HepG2 (cell line): ENCODE results near the gene ZACN. TPM values are rescaled to one million over a fixed set of nuclear protein-coding genes. Genes with fewer than 3 reads are reported as not detected.

Experiments
- ERF ChIP-seq: IDR thresholded peaks from 2 replicates; pipeline ENCODE4 v1.6.1; 2018; ENCODE audit warnings: missing biosample characterization, missing genetic modification reagents
- ETV5 ChIP-seq: IDR thresholded peaks from 2 replicates; pipeline ENCODE4 v1.6.1; 2018; ENCODE audit warnings: missing biosample characterization, missing genetic modification reagents, inconsistent platforms, borderline replicate concordance
- FOXO1 ChIP-seq: sonication (generic); formaldehyde crosslinking; IDR thresholded peaks from 2 replicates; pipeline ENCODE4 v1.4.0; 2020; ENCODE audit warnings: missing genetic modification reagents
- HMG20A ChIP-seq: IDR thresholded peaks from 2 replicates; pipeline ENCODE4 v1.6.1; 2016; ENCODE audit warnings: borderline replicate concordance
- HNRNPL ChIP-seq: fragments of 200-400 bp; formaldehyde crosslinking; IDR thresholded peaks from 2 replicates; pipeline ENCODE4 v1.6.1; 2017; ENCODE audit warnings: mild to moderate bottlenecking, low read depth, low read length
- IRF2 ChIP-seq: IDR thresholded peaks from 2 replicates; pipeline ENCODE4 v1.6.1; 2018; ENCODE audit warnings: missing genetic modification reagents, missing compliant biosample characterization
- KLF12 ChIP-seq: sonication (generic); formaldehyde crosslinking; IDR thresholded peaks from 2 replicates; pipeline ENCODE4 v1.4.0; 2020; ENCODE audit warnings: missing genetic modification reagents, borderline replicate concordance
- MIER3 ChIP-seq: IDR thresholded peaks from 2 replicates; pipeline ENCODE4 v1.6.1; 2016; ENCODE audit warnings: missing compliant biosample characterization, borderline replicate concordance
- NCOA2 ChIP-seq: sonication (generic); formaldehyde crosslinking; IDR thresholded peaks from 2 replicates; pipeline ENCODE4 v1.8.0; 2022; ENCODE audit warnings: inconsistent platforms
- NFKB2 ChIP-seq: sonication (generic); formaldehyde crosslinking; IDR thresholded peaks from 2 replicates; pipeline ENCODE4 v1.4.0; 2020; ENCODE audit warnings: missing genetic modification reagents, borderline replicate concordance
- PHF8 ChIP-seq: sonication (generic); formaldehyde crosslinking; IDR thresholded peaks from 2 replicates; pipeline ENCODE4 v1.5.0; 2020; ENCODE audit warnings: missing genetic modification reagents
- PLRG1 ChIP-seq: fragments of 450-650 bp; conservative IDR thresholded peaks from 2 replicates; pipeline ENCODE4 v1.6.1; 2016
- RELA ChIP-seq: sonication (generic); formaldehyde crosslinking; IDR thresholded peaks from 2 replicates; pipeline ENCODE4 v1.4.0; 2020; ENCODE audit warnings: missing genetic modification reagents
- ZFP36L2 ChIP-seq: sonication (generic); formaldehyde crosslinking; IDR thresholded peaks from 2 replicates; pipeline ENCODE4 v1.4.0; 2020; ENCODE audit warnings: missing genetic modification reagents
- ZKSCAN1 ChIP-seq: fragments of 150-350 bp; IDR thresholded peaks from 2 replicates; pipeline ENCODE4 v1.6.1; 2014; ENCODE audit warnings: low read length
- ZNF274 ChIP-seq: sonication (generic); formaldehyde crosslinking; IDR thresholded peaks from 2 replicates; pipeline ENCODE4 v1.5.1; 2020; ENCODE audit warnings: mild to moderate bottlenecking, missing genetic modification reagents
- ZNF331 ChIP-seq: sonication (generic); formaldehyde crosslinking; IDR thresholded peaks from 2 replicates; pipeline ENCODE4 v1.4.0; 2020; ENCODE audit warnings: missing genetic modification reagents
- ZNF891 ChIP-seq: sonication (generic); formaldehyde crosslinking; IDR thresholded peaks from 2 replicates; pipeline ENCODE4 v1.5.0; 2020; ENCODE audit warnings: mild to moderate bottlenecking, missing genetic modification reagents
- polyA plus RNA-seq, 8 experiments: library from polyadenylated mRNA; depleted of rRNA in 3 of 8; stranded (reverse) in 7 of 8; unstranded in 1 of 8; fragments of >200 nt; fragmentation: Illumina TruSeq in 4 of 8; extraction: Trizol in 4 of 8; gene quantifications; 2 replicates each; pipeline versions ENCODE4 v1.2.1 to v1.2.3, GENCODE V29; 2011 to 2016; ENCODE audit warnings: low read depth in 4 of 8, missing spikeins in 1 of 8, mixed read lengths in 1 of 8; ENCODE audit not compliant: insufficient read depth in 1 of 8
- total RNA-seq, 5 experiments: library from RNA; depleted of rRNA; stranded (reverse); fragments of >200 nt; fragmentation: Illumina TruSeq; extraction: Trizol; gene quantifications; 2 replicates each; pipeline ENCODE4 v1.2.3, GENCODE V29; 2016; ENCODE audit warnings: low read depth in 1 of 5
- TF ChIP-seq, protein P1 (sequence below): sonication (generic); formaldehyde crosslinking; IDR thresholded peaks from 2 replicates; pipeline ENCODE4 v1.4.0; 2020; ENCODE audit warnings: missing genetic modification reagents
- TF ChIP-seq, protein P2 (sequence below): IDR thresholded peaks from 2 replicates; pipeline ENCODE4 v1.6.1; 2018; ENCODE audit warnings: missing genetic modification reagents, mild to moderate bottlenecking, missing compliant biosample characterization
- TF ChIP-seq, protein P3 (sequence below): sonication (generic); formaldehyde crosslinking; IDR thresholded peaks from 2 replicates; pipeline ENCODE4 v1.4.0; 2020; ENCODE audit warnings: mild to moderate bottlenecking, low read depth, missing genetic modification reagents
- TF ChIP-seq, protein P4 (sequence below): sonication (generic); formaldehyde crosslinking; IDR thresholded peaks from 2 replicates; pipeline ENCODE4 v1.4.0; 2020; ENCODE audit warnings: missing genetic modification reagents

Gene ZACN
- total and polyA plus RNA-seq, 2 of the 13 experiments (the other 11 are each of a cell fraction or from before 2014, with no cell fraction given) = 0.11 to 0.15 TPM

DNA sequence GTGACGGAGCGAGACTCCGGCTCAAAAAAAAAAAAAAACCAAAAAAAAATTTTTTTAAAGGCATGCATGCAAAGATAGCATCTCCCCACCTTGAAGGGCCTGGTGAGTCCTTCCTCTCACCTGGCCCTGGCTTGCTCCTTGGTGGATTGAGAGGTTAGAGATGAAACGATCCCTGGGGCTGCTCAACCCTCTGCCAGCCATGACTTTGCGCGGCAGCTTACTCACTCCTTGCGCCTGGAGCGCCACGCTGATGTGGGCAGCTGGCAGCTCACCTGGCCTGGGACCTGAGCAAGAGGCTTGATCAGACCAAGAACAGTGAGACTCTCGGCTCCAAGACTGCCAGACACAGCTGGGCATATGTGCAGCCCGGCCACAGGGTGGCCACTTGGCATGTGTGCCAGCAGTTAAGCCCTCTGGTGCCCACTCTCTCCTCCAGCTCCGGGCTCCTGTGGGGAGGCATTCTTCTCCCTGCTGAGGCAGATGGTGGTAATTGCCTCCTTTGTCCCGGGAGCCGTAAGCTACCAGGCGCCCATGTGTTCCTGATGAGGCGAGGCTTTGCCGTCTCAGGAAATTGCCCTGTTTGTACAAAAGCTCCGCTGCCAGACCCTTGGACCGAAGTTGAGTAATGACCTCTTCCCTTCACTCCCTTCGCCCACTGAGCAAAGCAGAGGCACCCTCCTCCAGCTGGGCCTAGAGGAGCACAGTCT lies 46.8 kb upstream of the ZACN start (continued):
- TF ChIP-seq MIER3 (peak; percentile 79; the same call in 1 of the 2 replicates), ZNF331 (CRISPR knock-in tag) (peak; percentile 80), PLRG1 (no peak), NFKB2 (CRISPR knock-in tag) (peak; percentile 56; the same call in 1 of the 2 replicates), PHF8 (CRISPR knock-in tag) (peak; percentile 42), ZFP36L2 (CRISPR knock-in tag) (no peak), HMG20A (CRISPR knock-in tag) (peak; percentile 67), HNRNPL (peak; percentile 99), NCOA2 (CRISPR knock-in tag) (peak; percentile 61), ZKSCAN1 (no peak), FOXO1 (0 out of 2 replicates have a peak, but pooled peaks have one; percentile 40), ETV5 (CRISPR knock-in tag) (peak; percentile 75; the same call in 1 of the 2 replicates), KLF12 (no peak), ZNF274 (CRISPR knock-in tag) (peak; percentile 52; the same call in 1 of the 2 replicates), IRF2 (peak; percentile 42; the same call in 1 of the 2 replicates), RELA (CRISPR knock-in tag) (no peak), ERF (CRISPR knock-in tag) (peak; percentile 82), ZNF891 (peak; percentile 63; the same call in 1 of the 2 replicates)
- TF ChIP-seq, protein P1, sequence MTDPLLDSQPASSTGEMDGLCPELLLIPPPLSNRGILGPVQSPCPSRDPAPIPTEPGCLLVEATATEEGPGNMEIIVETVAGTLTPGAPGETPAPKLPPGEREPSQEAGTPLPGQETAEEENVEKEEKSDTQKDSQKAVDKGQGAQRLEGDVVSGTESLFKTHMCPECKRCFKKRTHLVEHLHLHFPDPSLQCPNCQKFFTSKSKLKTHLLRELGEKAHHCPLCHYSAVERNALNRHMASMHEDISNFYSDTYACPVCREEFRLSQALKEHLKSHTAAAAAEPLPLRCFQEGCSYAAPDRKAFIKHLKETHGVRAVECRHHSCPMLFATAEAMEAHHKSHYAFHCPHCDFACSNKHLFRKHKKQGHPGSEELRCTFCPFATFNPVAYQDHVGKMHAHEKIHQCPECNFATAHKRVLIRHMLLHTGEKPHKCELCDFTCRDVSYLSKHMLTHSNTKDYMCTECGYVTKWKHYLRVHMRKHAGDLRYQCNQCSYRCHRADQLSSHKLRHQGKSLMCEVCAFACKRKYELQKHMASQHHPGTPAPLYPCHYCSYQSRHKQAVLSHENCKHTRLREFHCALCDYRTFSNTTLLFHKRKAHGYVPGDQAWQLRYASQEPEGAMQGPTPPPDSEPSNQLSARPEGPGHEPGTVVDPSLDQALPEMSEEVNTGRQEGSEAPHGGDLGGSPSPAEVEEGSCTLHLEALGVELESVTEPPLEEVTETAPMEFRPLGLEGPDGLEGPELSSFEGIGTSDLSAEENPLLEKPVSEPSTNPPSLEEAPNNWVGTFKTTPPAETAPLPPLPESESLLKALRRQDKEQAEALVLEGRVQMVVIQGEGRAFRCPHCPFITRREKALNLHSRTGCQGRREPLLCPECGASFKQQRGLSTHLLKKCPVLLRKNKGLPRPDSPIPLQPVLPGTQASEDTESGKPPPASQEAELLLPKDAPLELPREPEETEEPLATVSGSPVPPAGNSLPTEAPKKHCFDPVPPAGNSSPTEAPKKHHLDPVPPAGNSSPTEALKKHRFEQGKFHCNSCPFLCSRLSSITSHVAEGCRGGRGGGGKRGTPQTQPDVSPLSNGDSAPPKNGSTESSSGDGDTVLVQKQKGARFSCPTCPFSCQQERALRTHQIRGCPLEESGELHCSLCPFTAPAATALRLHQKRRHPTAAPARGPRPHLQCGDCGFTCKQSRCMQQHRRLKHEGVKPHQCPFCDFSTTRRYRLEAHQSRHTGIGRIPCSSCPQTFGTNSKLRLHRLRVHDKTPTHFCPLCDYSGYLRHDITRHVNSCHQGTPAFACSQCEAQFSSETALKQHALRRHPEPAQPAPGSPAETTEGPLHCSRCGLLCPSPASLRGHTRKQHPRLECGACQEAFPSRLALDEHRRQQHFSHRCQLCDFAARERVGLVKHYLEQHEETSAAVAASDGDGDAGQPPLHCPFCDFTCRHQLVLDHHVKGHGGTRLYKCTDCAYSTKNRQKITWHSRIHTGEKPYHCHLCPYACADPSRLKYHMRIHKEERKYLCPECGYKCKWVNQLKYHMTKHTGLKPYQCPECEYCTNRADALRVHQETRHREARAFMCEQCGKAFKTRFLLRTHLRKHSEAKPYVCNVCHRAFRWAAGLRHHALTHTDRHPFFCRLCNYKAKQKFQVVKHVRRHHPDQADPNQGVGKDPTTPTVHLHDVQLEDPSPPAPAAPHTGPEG = 0 out of 2 replicates have a peak, but pooled peaks have one; percentile 64
- TF ChIP-seq, protein P2, sequence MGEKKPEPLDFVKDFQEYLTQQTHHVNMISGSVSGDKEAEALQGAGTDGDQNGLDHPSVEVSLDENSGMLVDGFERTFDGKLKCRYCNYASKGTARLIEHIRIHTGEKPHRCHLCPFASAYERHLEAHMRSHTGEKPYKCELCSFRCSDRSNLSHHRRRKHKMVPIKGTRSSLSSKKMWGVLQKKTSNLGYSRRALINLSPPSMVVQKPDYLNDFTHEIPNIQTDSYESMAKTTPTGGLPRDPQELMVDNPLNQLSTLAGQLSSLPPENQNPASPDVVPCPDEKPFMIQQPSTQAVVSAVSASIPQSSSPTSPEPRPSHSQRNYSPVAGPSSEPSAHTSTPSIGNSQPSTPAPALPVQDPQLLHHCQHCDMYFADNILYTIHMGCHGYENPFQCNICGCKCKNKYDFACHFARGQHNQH (CRISPR knock-in tag) = peak; percentile 47; the same call in 1 of the 2 replicates
- TF ChIP-seq, protein P3, sequence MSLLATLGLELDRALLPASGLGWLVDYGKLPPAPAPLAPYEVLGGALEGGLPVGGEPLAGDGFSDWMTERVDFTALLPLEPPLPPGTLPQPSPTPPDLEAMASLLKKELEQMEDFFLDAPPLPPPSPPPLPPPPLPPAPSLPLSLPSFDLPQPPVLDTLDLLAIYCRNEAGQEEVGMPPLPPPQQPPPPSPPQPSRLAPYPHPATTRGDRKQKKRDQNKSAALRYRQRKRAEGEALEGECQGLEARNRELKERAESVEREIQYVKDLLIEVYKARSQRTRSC (CRISPR knock-in tag) = no peak
- TF ChIP-seq, protein P4, sequence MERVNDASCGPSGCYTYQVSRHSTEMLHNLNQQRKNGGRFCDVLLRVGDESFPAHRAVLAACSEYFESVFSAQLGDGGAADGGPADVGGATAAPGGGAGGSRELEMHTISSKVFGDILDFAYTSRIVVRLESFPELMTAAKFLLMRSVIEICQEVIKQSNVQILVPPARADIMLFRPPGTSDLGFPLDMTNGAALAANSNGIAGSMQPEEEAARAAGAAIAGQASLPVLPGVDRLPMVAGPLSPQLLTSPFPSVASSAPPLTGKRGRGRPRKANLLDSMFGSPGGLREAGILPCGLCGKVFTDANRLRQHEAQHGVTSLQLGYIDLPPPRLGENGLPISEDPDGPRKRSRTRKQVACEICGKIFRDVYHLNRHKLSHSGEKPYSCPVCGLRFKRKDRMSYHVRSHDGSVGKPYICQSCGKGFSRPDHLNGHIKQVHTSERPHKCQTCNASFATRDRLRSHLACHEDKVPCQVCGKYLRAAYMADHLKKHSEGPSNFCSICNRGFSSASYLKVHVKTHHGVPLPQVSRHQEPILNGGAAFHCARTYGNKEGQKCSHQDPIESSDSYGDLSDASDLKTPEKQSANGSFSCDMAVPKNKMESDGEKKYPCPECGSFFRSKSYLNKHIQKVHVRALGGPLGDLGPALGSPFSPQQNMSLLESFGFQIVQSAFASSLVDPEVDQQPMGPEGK (CRISPR knock-in tag) = peak; percentile 36; the same call in 1 of the 2 replicates
